Right lobe of liver (tissue), 6 donors: ENCODE measurements around the gene BMP10. TPM values are rescaled to one million over a fixed set of nuclear protein-coding genes. Genes with fewer than 3 reads are reported as not detected.
"Not testable (repeated sequence)": the region's sequence is repeated elsewhere in the genome, so short reads cannot be mapped to it uniquely, and the experiment has no call there.

Experiments
- ATAC-seq, 4 donors: fragments of 200-7000 bp; cut with Tn5 transposase; one replicate each; pipeline ENCODE4 v1.9.1; 2020; ENCODE audit warnings: mild to moderate bottlenecking in 4 of 4, moderate library complexity in 4 of 4
- DNase-seq, 3 donors: peaks; one replicate each; pipeline ENCODE4 v3.0.0-alpha.2; 2020
- H3K27ac ChIP-seq, 3 donors: fragments of 200-600 bp; one replicate each; pipeline ENCODE4 v1.8.0; 2022
- H3K27me3 ChIP-seq, 2 donors: fragments of 200-600 bp; one replicate each; pipeline ENCODE4 v1.8.0; 2022
- H3K36me3 ChIP-seq, 4 donors: fragments of 200-600 bp; sonication (generic) in 1 of 4; one replicate each; pipeline versions ENCODE4 v1.5.1 to v1.8.0; 2017 to 2022; ENCODE audit warnings: control low read depth in 1 of 4
- H3K4me1 ChIP-seq, 4 donors: fragments of 200-600 bp; sonication (generic) in 1 of 4; one replicate each; pipeline versions ENCODE4 v1.5.1 to v1.8.0; 2017 to 2022; ENCODE audit warnings: control low read depth in 1 of 4
- H3K4me3 ChIP-seq, 3 donors: fragments of 200-600 bp; one replicate each; pipeline ENCODE4 v1.8.0; 2022
- H3K9me3 ChIP-seq, 4 donors: fragments of 200-600 bp; sonication (generic) in 1 of 4; one replicate each; pipeline versions ENCODE4 v1.5.1 to v1.8.0; 2017 to 2022; ENCODE audit warnings: control low read depth in 1 of 4
- POLR2A ChIP-seq: fragments of 450-650 bp; IDR thresholded peaks from one replicate; pipeline ENCODE4 v1.6.1; 2017; ENCODE audit warnings: antibody characterized with exemption, mild to moderate bottlenecking
- WGBS: methylation state at CpG from one replicate; pipeline ENCODE4 v1.1.6; 2018; ENCODE audit warnings: low coverage, low lambda C conversion rate; ENCODE audit not compliant: insufficient coverage; ENCODE audit errors: missing lambda C conversion rate; 5-methylcytosine and 5-hydroxymethylcytosine counted together
- intact Hi-C, 2 donors: fragments of 100-400 bp; cut with DNase I; formaldehyde crosslinking; loops; one replicate each; pipeline versions ENCODE4 v1.11.2 to v1.14.1; 2022
- total RNA-seq, 6 experiments: library from RNA; depleted of rRNA in 2 of 6; stranded (reverse); fragments of >200 nt in 2 of 6; fragmentation: NEBNext Ultra II Directional in 3 of 6; extraction: Animal tissue kit (Norgen Biotek cat#: 25700) in 3 of 6; gene quantifications; one replicate each; pipeline versions ENCODE4 v1.1.0 to v1.2.4, GENCODE V29; 2016 to 2023
- TF ChIP-seq, protein P1 (sequence below), 4 donors: fragments of 200-600 bp in 3 of 4; fragments of 450-650 bp in 1 of 4; IDR thresholded peaks; one replicate each; pipeline versions ENCODE4 v1.5.1 to v1.8.0; 2016 to 2022; ENCODE audit warnings: antibody characterized with exemption in 4 of 4, mild to moderate bottlenecking in 2 of 4
- donor health status: DM: no; HTN: yes; CAD: no.
- donor health status: DM: no; HTN: no; CAD: no.
- donor health status: DM: no; HTN: no; CAD: no.
- donor health status: DM: no; HTN: yes; CAD: no.
- donor health status: DM: no; HTN: yes; CAD: no.

The BMP10 gene
- total RNA-seq, 6 experiments from 2014 or later = 4.0 to 15.4 (median 6.0) TPM

DNA sequence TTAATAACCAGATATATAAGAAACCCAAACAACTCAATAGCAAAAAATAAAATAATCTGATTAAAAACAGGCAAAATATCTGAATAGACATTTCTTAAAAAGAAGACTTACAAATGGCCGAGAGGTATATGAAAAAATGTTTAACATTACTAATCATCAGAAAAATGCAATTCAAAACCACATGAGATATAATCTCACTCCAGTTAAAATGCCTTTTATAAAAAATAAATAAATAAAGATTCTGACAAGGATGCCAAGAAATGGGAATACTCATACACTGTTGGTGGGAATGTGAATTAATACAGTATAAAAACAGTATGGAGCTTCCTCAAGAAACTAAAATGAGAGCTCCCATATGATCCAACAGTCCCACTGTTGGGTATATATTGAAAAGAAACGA is 33.9 kb upstream of the BMP10 start:
- no peak overlapping the region for H3K27ac ChIP-seq
- no peak for TF ChIP-seq POLR2A
- TF ChIP-seq, protein P1, sequence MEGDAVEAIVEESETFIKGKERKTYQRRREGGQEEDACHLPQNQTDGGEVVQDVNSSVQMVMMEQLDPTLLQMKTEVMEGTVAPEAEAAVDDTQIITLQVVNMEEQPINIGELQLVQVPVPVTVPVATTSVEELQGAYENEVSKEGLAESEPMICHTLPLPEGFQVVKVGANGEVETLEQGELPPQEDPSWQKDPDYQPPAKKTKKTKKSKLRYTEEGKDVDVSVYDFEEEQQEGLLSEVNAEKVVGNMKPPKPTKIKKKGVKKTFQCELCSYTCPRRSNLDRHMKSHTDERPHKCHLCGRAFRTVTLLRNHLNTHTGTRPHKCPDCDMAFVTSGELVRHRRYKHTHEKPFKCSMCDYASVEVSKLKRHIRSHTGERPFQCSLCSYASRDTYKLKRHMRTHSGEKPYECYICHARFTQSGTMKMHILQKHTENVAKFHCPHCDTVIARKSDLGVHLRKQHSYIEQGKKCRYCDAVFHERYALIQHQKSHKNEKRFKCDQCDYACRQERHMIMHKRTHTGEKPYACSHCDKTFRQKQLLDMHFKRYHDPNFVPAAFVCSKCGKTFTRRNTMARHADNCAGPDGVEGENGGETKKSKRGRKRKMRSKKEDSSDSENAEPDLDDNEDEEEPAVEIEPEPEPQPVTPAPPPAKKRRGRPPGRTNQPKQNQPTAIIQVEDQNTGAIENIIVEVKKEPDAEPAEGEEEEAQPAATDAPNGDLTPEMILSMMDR (IDR thresholded peaks at IDR 0.05) = no peak
- WGBS = 80% methylated on average over 2 of the region's 2 CpGs
- H3K4me1 ChIP-seq = peaks cover 0 to 11% (median 0%) of the 10 kb centered on the region in 4 donors
- no peaks in the 10 kb centered on the region for H3K36me3 ChIP-seq
- ATAC-seq = no peak
- no peak for DNase-seq
- no peaks in the 10 kb centered on the region for H3K27me3 ChIP-seq
- H3K9me3 ChIP-seq = no peaks in the 10 kb centered on the region
- no peak overlapping the region for H3K4me3 ChIP-seq
- intact Hi-C loops = no loop called here

DNA sequence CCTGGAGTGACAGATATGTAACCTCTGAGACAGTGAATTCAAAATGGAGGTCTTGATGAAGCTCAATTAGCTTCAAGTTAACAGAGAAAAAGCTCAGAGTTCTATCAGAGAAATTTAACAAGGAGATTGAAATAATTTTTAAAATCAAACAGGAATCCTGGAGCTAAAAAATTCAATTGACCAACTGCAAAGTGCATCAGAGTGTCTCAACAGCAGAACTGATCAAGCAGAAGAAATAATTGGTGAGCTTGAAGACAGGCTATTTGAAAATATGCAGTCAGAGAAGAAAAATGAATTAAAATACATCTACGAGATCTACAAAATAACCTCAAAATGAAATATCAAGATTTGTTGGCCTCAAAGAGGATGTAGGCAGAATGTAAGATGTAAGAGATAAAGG is 30.4 kb upstream of the BMP10 start:
- TF ChIP-seq, protein P1 (IDR thresholded peaks at IDR 0.05) = no peak
- no peak for TF ChIP-seq POLR2A

DNA sequence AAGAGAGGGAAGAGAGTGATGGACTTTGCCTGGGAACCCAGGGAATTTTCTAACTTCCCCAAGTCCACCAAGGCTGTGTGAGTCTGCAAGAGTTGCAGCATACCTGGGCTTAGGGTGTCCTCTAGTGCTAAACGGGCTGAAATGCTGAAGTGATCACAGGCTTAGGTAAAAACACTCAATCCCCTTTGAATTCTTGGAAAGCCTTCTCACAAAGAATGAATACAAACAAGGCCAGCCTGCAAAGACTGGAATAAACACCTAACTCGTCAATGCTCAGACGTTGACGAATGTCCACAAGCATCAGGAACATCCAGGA is 30.0 kb upstream of the BMP10 start:
- intact Hi-C loops = no loop called here
- DNase-seq (no peak), ATAC-seq (peak in 2 of 4 donors; percentile 64 to 65)
- Histone ChIP-seq H3K27ac (no peak overlapping the region), H3K36me3 (no peaks in the 10 kb centered on the region), H3K4me1 (no peaks in the 10 kb centered on the region), H3K27me3 (no peaks in the 10 kb centered on the region), H3K9me3 (no peaks in the 10 kb centered on the region), H3K4me3 (no peak overlapping the region)
- no peak for TF ChIP-seq POLR2A
- TF ChIP-seq, protein P1 (IDR thresholded peaks at IDR 0.05) = peak in 2 of 4 donors; percentile 18 to 22
- 36% methylated on average over 4 of the region's 4 CpGs for WGBS

More for the DNA sequence above, 30.4 kb upstream of the BMP10 start:
- Histone ChIP-seq H3K4me1 (no peaks in the 10 kb centered on the region), H3K9me3 (no peaks in the 10 kb centered on the region), H3K27ac (no peak overlapping the region), H3K36me3 (no peaks in the 10 kb centered on the region), H3K27me3 (no peaks in the 10 kb centered on the region), H3K4me3 (no peak overlapping the region)
- intact Hi-C loops = no loop called here
- 86% methylated on average over 1 of the region's 1 CpG for WGBS
- no peak for DNase-seq
- no peak for ATAC-seq

DNA sequence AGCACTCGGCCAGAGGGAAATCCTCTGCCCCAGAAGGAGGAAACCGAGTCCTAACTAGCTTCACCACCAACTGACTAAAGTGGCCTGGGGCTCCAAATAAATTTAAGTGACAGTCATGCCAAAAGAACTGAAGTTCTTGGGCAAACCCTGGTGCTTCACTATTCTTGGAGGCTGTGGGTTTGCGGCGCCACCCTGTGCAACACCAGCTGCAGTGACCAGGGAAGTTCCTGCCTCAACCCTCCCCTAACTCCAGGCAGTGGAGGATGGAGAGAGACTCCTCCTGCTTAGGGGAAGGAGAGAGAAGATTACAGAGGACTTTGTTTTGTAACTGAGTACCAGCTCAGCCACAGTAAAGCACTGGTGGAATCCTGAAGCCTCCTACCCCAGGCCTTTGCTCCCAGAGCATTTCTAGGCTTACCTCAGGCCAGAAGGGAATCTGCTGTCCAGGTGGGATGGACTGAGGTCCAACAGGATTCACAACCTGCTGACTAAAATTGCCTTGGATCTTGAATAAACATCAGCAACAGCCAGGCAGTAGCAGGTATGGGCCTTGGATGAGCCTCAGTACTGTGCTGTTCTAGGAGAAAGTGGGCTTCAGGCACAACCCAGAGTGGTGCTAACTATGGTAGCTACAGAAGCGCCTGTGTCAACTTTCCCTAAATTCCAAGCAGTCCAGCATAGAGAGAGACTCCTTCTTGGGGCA is 29.4 kb upstream of the BMP10 start:
- DNase-seq = no peak
- TF ChIP-seq POLR2A = no peak
- TF ChIP-seq, protein P1 (IDR thresholded peaks at IDR 0.05) = no peak
- Histone ChIP-seq H3K4me3 (no peak overlapping the region), H3K9me3 (no peaks in the 10 kb centered on the region), H3K27ac (no peak overlapping the region), H3K4me1 (no peaks in the 10 kb centered on the region), H3K27me3 (no peaks in the 10 kb centered on the region), H3K36me3 (no peaks in the 10 kb centered on the region)
- intact Hi-C loops = no loop called here
- WGBS = no CpG with 5 or more reads among the region's 5 CpGs
- ATAC-seq = peak in 1 of 4 donors; percentile 33

DNA sequence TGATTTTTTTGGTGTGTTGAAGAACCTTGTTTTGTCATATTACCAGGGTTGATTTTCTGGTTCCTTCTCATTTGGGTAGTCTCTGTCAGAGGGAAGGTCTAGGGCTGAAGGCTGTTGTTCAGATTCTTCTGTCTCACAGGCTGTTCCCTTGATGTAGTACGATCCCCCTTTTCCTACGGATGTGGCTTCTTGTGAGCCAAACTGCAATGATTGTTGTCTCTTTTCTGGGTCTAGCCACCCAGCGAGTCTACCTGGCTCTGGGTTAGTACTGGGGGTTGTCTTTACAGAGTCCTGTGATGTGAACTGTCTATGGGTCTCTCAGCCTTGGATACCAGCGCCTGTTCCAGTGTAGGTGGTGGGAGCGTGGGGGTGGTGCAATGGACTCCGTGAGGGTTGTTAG is 24.8 kb upstream of the BMP10 start:
- H3K27me3 ChIP-seq, H3K36me3 ChIP-seq, intact Hi-C loops, H3K4me3 ChIP-seq, H3K4me1 ChIP-seq, ATAC-seq, H3K27ac ChIP-seq, DNase-seq, H3K9me3 ChIP-seq: not testable (repeated sequence)
- 89% methylated on average over 6 of the region's 6 CpGs for WGBS
